OCI-LY3 (cell line): ENCODE results near the gene PROK1.
"Not testable (repeated sequence)": the region's sequence is repeated elsewhere in the genome, so short reads cannot be mapped to it uniquely, and the experiment has no call there.

Experiments
- H2AFZ ChIP-seq: fragments of 200-600, 300-600 bp; shearing (Covaris generic); 2 replicates; pipeline ENCODE4 v1.6.0; 2014; ENCODE audit warnings: antibody characterized with exemption, low read depth, low read length
- H3K27ac ChIP-seq: fragments of 200-600, 300-600 bp; sonication (generic); 2 replicates; pipeline ENCODE4 v1.5.1; 2014; ENCODE audit warnings: mild to moderate bottlenecking, low read length, moderate library complexity, mixed read lengths
- H3K27me3 ChIP-seq: fragments of 200-600, 300-600 bp; sonication (generic); 2 replicates; pipeline ENCODE4 v1.6.1; 2014; ENCODE audit warnings: low read depth, low read length, mixed read lengths
- H3K36me3 ChIP-seq: fragments of 200-600, 300-600 bp; sonication (generic); replicated peaks from 2 replicates; pipeline ENCODE3; 2014; ENCODE audit warnings: low read depth, low read length, mixed read lengths
- H3K4me1 ChIP-seq: fragments of 300-600, 200-600 bp; sonication (generic); 2 replicates; pipeline ENCODE4 v1.6.1; 2014; ENCODE audit warnings: low read length, mixed read lengths
- H3K4me2 ChIP-seq: fragments of 200-600, 300-600 bp; sonication (generic); 2 replicates; pipeline ENCODE4 v1.6.1; 2014; ENCODE audit warnings: low read length, mixed read lengths
- H3K4me3 ChIP-seq: fragments of 300-600, 200-600 bp; sonication (generic); 2 replicates; pipeline ENCODE4 v1.5.1; 2014; ENCODE audit warnings: antibody characterized with exemption, mild to moderate bottlenecking, low read length, moderate library complexity
- H3K79me2 ChIP-seq: fragments of 300-600, 200-600 bp; shearing (Covaris generic); 2 replicates; pipeline ENCODE4 v1.6.1; 2014; ENCODE audit warnings: mild to moderate bottlenecking, low read length, mixed read lengths
- H3K9ac ChIP-seq: fragments of 300-600, 200-600 bp; shearing (Covaris generic); 2 replicates; pipeline ENCODE4 v1.6.0; 2014; ENCODE audit warnings: mild to moderate bottlenecking, low read length, moderate library complexity
- H3K9me3 ChIP-seq: fragments of 200-600, 300-600 bp; shearing (Covaris generic); 2 replicates; pipeline ENCODE4 v1.6.1; 2014; ENCODE audit warnings: low read length, mixed read lengths; ENCODE audit not compliant: insufficient read depth
- H4K20me1 ChIP-seq: fragments of 200-600, 300-600 bp; sonication (generic); 2 replicates; pipeline ENCODE4 v1.6.1; 2016; ENCODE audit warnings: low read length, mixed read lengths; ENCODE audit not compliant: insufficient read depth
- CTCF ChIP-seq: fragments of 200-600, 300-600 bp; sonication (generic); IDR thresholded peaks from 2 replicates; pipeline ENCODE4 v1.5.1; 2014; ENCODE audit warnings: antibody characterized with exemption, low read length, low read depth
- EZH2phosphoT487 ChIP-seq: fragments of 200-600 bp; shearing (Covaris generic); IDR thresholded peaks from 2 replicates; pipeline ENCODE4 v1.6.1; 2018; ENCODE audit warnings: antibody characterized with exemption, mixed run types, low read depth

Gene PROK1

GRCh38 chr1:110433213-110433612 is 17.7 kb upstream of the PROK1 start:
- H3K4me3 ChIP-seq, result no peak overlapping the region
- H3K9ac ChIP-seq, result no peak overlapping the region
- no peaks in the 10 kb centered on the region for H3K27me3 ChIP-seq
- H3K27ac ChIP-seq, result no peak overlapping the region
- peaks cover 5% of the 10 kb centered on the region; the same call in 1 of the 2 replicates for H3K4me1 ChIP-seq
- no peak overlapping the region for H3K4me2 ChIP-seq
- H4K20me1 ChIP-seq, result no peaks in the 10 kb centered on the region
- H2AFZ ChIP-seq, result no peak overlapping the region
- no peaks in the 10 kb centered on the region for H3K79me2 ChIP-seq
- H3K36me3 ChIP-seq, result no peaks in the 10 kb centered on the region
- no peaks in the 10 kb centered on the region for H3K9me3 ChIP-seq
- TF ChIP-seq CTCF, result no peak
- TF ChIP-seq EZH2phosphoT487, result no peak

- Histone ChIP-seq H3K4me1 (peaks cover 5% of the 10 kb centered on the region; the same call in 1 of the 2 replicates), H3K36me3 (no peaks in the 10 kb centered on the region), H3K4me2 (no peak overlapping the region), H3K4me3 (no peak overlapping the region), H3K9me3 (no peaks in the 10 kb centered on the region), H2AFZ (no peak overlapping the region), H3K27me3 (no peaks in the 10 kb centered on the region), H3K79me2 (no peaks in the 10 kb centered on the region), H4K20me1 (no peaks in the 10 kb centered on the region), H3K9ac (no peak overlapping the region), H3K27ac (no peak overlapping the region)
- TF ChIP-seq EZH2phosphoT487, result no peak
- no peak for TF ChIP-seq CTCF
Measured at GRCh38 chr1:110433803-110434202, 17.1 kb upstream of the PROK1 start.

- Histone ChIP-seq H3K4me1 (peaks cover 5% of the 10 kb centered on the region; the same call in 1 of the 2 replicates), H3K4me3 (no peak overlapping the region), H3K4me2 (no peak overlapping the region), H3K36me3 (no peaks in the 10 kb centered on the region), H3K79me2 (no peaks in the 10 kb centered on the region), H3K9ac (no peak overlapping the region), H3K9me3 (no peaks in the 10 kb centered on the region), H3K27ac (no peak overlapping the region), H2AFZ (no peak overlapping the region), H4K20me1 (no peaks in the 10 kb centered on the region), H3K27me3 (no peaks in the 10 kb centered on the region)
- TF ChIP-seq CTCF, result no peak
- no peak for TF ChIP-seq EZH2phosphoT487
Measured at GRCh38 chr1:110434946-110435345, 16.0 kb upstream of the PROK1 start.

GRCh38 chr1:110436635-110437034 is 14.3 kb upstream of the PROK1 start:
- no peak for TF ChIP-seq EZH2phosphoT487
- TF ChIP-seq CTCF, result no peak

GRCh38 chr1:110437645-110438299 is 13.2 kb upstream of the PROK1 start:
- H3K36me3 ChIP-seq, H3K4me1 ChIP-seq, H3K27ac ChIP-seq, H3K4me2 ChIP-seq, H3K27me3 ChIP-seq, H3K79me2 ChIP-seq, H3K9me3 ChIP-seq, H3K9ac ChIP-seq, H2AFZ ChIP-seq, H4K20me1 ChIP-seq, H3K4me3 ChIP-seq: not testable (repeated sequence)

More at GRCh38 chr1:110436635-110437034, 14.3 kb upstream of the PROK1 start:
- Histone ChIP-seq H3K4me1 (no peaks in the 10 kb centered on the region), H3K9ac (no peak overlapping the region), H3K36me3 (no peaks in the 10 kb centered on the region), H2AFZ (no peak overlapping the region), H3K27me3 (no peaks in the 10 kb centered on the region), H3K4me3 (no peak overlapping the region), H4K20me1 (no peaks in the 10 kb centered on the region), H3K4me2 (no peak overlapping the region), H3K79me2 (no peaks in the 10 kb centered on the region), H3K9me3 (no peaks in the 10 kb centered on the region), H3K27ac (no peak overlapping the region)
